ENCODE results near the gene ZNF101.
"Not testable (repeated sequence)": the region's sequence is repeated elsewhere in the genome, so short reads cannot be mapped to it uniquely, and the experiment has no call there.

Gene ZNF101

DNA sequence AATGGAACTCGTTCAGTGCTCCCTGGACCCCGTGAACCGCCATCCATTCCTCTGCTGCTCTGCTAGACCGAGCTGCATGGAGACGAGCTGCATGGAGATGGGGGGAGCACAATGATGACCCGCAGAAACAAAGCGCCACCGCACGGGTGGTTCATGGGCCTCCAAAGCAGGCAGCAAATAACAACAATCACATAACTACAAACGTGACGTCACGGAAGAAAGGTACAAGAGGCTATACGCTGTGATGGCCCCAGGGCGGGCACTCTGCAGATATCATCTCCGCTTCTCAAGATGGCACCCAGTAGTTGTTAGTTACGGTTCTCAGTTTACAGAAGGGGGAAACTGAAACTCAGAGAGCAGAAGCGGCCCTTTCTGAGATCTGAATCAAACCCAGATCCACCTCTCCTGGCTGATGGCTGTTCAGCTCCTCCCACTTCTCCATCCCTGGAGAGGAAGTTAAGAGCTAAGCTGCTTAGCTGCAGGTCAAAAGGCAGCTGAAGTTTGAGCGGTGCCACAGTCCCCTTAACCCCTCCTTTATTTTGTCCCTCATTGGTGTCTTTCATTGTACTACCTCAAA lies 6.9 kb upstream of the ZNF101 start:
- no peak for DNase-seq

- DNase-seq, result no peak
These were observed 6.3 kb upstream of the ZNF101 start for GRCh38 chr19:19662344-19662743.

- no peak for DNase-seq
These were observed 5.8 kb upstream of the ZNF101 start for GRCh38 chr19:19662871-19663255.

- DNase-seq, result peak; percentile 95 to 98
These were observed 5.2 kb upstream of the ZNF101 start, which contains the start of gene ATP13A1 for GRCh38 chr19:19663256-19664120. Gene ATP13A1, minus strand, starts transcription at chr19:19663676. Its CDS starts 10 bp downstream, at chr19:19663666.

GRCh38 chr19:19665420-19665948 lies 3.2 kb upstream of the ZNF101 start:
- DNase-seq, result not testable (repeated sequence)

DNA sequence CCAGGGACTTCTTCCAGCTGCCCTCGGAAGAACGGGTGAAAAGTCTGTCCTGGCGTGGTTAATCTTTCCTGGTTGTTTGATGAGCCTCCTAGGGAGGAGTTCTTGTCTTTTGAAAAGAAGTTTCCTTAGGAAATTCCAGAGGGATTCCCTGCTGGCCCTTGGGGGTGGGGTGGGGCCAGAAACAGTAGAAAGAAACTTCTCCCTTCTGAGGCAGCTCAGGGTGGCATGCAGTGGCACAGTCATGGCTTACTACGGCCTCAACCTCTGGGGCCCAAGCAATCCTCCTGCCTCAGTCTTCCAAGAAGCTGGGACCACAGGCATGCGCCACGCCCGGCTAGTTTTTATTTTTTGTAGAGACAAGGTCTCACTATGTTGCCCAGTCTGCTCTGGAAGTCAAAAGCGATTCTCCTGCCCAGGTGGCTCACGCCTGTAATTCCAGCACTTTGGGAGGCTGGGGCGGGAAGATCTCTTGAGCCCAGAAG lies 1.5 kb downstream of the ZNF101 start:
- no peak for DNase-seq

DNA sequence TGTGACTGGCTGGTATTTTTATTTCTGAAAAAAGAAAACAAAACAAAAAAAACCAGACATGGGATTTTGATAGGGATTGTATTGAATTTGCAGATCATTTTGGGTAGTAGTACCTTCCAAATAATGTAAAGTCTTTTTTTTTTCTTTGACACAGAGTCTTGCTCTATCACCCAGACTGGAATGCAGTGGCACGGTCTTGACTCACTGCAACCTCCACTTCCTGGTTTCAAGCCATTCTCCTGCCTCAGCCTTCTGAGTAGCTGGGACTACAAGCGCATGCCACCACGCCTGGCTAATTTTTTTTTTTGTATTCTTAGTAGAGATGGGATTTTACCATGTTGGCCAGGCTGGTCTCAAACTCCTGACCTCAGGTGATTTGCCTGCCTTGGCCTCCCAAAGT lies 4.2 kb downstream of the ZNF101 start:
- no peak for DNase-seq

DNA sequence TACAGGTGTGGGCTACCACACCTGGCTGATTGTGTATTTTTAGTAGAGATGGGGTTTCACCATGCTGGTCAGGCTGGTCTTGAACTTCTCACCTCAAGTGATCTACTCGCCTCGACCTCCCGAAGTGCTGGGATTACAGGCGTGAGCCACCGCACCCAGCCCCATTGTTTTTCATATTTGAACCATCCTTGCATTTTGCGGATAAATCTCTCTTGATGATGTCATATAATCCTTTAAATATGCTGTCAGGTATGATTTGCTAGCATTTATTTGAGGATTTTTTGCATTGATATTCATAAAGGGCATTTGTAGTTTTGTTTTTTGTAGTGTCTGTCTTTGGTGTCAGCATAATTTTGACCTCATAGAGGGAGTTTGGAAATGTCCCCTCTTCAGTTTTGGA lies 5.7 kb downstream of the ZNF101 start:
- DNase-seq, result no peak

DNA sequence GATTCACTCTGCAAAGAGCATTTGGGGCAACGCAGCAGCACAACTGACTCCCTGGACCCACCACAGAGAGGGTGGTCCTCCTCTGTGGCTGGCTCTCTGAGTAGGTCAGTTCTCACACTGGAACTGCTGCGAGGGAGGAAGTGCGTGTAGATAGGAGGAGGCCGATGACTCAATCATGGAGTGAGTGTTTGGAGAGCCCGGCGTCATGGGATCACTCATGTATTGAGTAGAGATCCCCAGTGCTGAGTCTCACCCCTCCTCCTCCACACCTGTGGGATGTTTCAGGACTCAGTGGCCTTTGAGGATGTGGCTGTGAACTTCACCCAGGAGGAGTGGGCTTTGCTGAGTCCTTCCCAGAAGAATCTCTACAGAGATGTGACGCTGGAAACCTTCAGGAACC lies 8.9 kb downstream of the ZNF101 start:
- no peak for DNase-seq

- no peak for DNase-seq
These were observed 10.8 kb downstream of the ZNF101 start for GRCh38 chr19:19679176-19680073.

DNA sequence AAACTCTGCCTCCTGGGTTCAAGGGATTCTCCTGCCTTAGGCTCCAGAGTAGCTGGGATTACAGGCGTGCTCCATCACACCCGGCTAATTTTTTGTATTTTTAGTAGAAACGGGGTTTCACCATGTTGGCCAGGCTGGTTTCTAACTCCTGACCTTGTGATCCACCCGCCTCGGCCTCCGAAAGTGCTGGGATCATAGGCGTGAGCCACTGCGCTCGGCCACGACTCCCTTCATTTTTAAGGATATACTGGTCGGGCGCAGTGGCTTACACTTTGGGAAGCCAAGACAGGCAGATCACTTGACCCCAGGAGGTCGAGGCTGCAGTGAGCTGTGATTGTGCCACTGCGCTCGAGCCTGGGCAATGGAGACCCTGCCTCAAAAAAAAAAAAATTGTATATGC lies 17.5 kb downstream of the ZNF101 start:
- DNase-seq, result not testable (repeated sequence)

DNA sequence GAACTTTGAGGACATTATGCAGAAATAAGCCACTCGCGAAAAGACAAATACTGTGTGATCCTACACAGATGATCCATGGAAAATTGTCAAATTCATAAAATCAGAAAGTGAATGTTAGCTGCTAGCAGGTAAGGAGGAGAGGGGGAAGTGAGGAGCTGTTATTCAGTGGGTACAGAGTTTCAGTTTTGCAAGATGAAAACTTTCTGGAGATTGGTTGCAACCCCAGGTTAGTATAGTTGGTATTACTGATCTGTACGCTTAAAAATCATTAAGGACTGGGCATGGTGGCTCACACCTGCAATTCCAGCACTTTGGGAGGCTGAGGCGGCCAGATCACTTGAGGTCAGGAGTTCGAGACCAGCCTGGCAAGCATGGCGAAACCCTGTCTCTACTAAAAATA lies 17.9 kb downstream of the ZNF101 start:
- DNase-seq, result no peak

DNA sequence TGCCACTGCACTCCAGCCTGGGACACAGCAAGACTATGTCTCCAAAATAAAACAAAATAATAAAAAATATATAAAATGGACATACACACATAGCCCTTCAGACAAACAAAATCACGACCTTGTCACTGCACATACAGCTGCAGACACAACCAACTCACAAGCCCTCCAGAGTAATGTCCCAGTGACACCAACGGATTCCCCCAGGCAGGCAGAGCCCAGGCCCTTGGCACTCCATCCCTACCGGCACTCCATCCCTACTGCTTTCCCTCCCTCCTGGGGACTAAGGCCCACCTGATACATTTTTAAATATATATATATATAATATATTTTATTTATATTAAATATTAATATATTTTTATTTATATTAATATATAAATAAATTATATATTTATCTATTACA lies 18.5 kb downstream of the ZNF101 start:
- no peak for DNase-seq

DNA sequence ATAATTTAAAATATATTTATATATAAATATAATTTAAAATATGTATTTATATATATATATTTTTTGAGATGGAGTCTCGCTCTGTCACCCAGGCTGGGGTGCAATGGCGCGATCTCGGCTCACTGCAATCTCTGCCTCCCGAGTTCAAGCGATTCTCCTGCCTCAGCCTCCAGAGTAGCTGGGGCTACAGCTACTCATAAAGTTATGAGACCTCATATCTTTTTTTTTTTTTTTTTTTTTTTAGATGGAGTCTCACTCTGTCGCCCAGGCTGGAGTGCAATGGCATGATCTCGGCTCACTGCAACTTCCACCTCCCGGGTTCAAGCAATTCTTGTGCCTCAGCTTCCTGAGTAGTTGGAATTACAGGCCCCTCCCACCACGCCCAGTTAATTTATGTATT lies 20.4 kb downstream of the ZNF101 start:
- DNase-seq, result not testable (repeated sequence)

- DNase-seq, result no peak
These were observed 23.0 kb downstream of the ZNF101 start for GRCh38 chr19:19691683-19692082.

DNA sequence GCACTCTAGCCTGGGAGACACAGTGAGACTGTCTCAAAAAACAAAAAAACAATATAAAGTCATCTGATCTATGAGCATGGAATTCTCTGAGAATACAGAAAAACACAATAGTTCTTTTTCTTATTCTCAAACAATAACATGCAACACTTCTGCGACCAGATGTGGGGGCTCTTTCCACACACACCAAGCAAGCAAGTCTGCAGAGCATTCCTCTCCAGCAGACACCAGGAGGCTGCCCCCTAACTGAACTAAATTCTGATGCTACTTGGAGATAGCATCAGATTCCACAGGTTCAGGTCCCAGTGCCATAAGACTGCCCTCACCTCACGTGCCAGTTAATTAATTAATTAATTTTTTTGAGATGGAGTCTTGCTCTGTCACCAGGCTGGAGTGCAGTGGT lies 27.7 kb downstream of the ZNF101 start:
- DNase-seq, result no peak

DNA sequence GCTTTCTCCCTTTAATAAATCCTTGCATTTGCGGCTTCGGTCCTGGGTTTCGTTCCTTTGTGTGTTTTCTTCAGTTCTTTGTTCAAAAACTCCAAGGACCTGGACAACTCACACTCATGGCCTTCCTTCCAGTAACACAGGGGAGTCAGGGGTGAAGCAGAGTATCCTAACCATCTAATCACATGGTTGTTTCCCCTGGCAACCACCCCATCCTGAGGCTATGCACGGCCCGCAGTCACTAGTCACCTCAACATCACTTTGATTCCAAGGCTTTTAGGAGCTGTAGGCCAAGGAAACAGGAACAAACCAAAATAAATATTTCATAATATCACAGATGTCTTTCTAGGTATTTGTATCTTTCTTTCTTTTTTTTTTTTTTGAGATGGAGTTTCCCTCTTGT lies 28.9 kb downstream of the ZNF101 start:
- DNase-seq, result no peak

- DNase-seq, result not testable (repeated sequence)
These were observed 31.9 kb downstream of the ZNF101 start for GRCh38 chr19:19700493-19700892.

DNA sequence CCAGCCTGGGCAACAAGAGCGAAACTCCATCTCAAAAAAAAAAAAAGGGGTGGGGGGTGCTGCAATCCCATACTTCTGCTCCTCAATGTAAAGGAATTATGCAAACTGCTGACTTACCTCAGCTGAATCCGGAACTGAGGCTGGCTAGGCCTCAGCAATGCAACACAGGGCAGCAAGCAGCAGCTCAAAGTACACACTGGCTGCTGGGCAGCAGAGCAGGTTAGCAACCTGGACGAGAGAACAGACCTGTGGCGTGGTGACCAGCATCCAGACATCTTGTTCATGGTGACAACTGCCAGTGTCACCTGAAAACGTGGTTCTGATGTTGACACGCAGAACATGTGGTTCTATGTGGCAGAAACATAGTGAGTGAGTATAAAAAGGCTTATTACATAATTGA lies 36.2 kb downstream of the ZNF101 start:
- no peak for DNase-seq

DNA sequence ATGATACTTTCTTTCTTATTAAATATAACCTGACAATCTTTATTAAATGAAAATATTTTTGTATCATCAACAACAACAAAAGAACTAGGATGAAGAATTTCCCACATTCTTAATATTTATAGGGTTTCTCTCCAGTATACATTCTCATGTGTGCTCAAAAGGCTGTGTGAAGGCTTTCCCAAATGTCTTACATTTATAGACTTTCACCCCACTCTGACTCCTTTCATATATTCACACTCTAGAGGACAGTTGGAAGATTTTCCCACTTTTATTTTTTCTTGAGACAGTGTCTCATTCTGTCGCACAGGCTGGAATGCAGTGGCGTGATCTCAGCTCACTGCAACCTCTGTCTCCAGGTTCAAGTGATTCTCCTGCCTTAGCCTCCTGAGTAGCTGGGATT lies 41.9 kb downstream of the ZNF101 start:
- no peak for DNase-seq

DNA sequence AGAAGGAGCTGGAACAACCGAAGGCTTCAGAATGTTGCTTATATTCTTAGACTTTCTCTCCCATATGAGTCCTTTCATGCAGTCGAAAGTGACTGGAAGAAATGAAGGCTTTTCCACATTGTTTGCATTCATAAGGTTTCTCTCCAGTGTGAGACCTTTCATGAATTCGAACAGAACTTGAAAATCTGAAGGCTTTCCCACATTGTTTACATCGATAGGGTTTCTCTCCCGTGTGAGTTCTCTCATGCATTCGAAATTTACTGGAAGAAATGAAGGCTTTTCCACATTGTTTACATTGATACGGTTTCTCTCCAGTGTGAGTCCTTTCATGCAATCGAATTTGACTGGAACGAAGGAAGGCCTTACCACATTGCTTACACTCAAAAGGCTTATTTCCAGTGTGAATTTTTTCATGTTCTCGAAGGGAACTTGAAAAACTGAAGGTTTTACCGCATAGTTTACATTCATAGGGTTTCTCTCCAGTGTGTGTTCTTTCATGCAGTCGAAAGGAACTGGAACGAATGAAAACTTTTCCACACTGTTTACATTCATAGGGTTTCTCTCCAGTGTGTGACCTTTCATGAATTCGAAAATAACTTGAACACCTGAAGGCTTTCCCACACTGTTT lies 42.8 kb downstream of the ZNF101 start:
- DNase-seq, result no peak

All from SHP77 (cell line).